B cell (primary cell): ENCODE results near the gene SALL1. TPM values are rescaled to one million over a fixed set of nuclear protein-coding genes. Genes with fewer than 3 reads are reported as not detected.

Experiments used
- ATAC-seq: fragments of 200-7000 bp; cut with Tn5 transposase; one replicate; pipeline ENCODE4 v1.10.0; 2021; ENCODE audit warnings: low read depth, mild to moderate bottlenecking, moderate number of reproducible peaks, moderate library complexity
- CTCF ChIA-PET: fragments of 350-600 bp; sonication (Branson Sonifier 250); formaldehyde crosslinking; loops from one replicate; lab custom pipeline; 2021; ENCODE audit warnings: antibody characterized with exemption, inconsistent platforms; lab: Charles Lee
- POLR2A ChIA-PET: fragments of 350-600 bp; sonication (Branson Sonifier 250); formaldehyde crosslinking; loops from one replicate; lab custom pipeline; 2021; ENCODE audit warnings: antibody characterized with exemption; lab: Charles Lee
- DNase-seq: peaks from one replicate; pipeline ENCODE4 v3.0.0; 2013
- H2AFZ ChIP-seq: 2 replicates; pipeline ENCODE4 v1.6.1; 2012; ENCODE audit warnings: mild to moderate bottlenecking, low read depth, low read length; ENCODE audit not compliant: insufficient read depth, poor library complexity, severe bottlenecking
- H3K27ac ChIP-seq, 2 donors: 1 replicate in 1 of 2; 2 replicates in 1 of 2; pipeline ENCODE4 v1.5.1; 2012 to 2013; ENCODE audit warnings: low read length in 2 of 2, mild to moderate bottlenecking in 2 of 2, moderate library complexity in 1 of 2
- H3K27me3 ChIP-seq, 4 experiments: fragments of 200-600 bp in 1 of 4; sonication (generic) in 1 of 4; replicated peaks in 1 of 4; 1 replicate in 2 of 4; 2 replicates in 2 of 4; pipeline versions ENCODE4 v1.6.1 to v1.7.0; 2013 to 2016; ENCODE audit warnings: low read length in 3 of 4, mild to moderate bottlenecking in 2 of 4, mixed read lengths in 1 of 4, moderate library complexity in 1 of 4; ENCODE audit not compliant: insufficient read depth in 4 of 4, control insufficient read depth in 3 of 4; ENCODE audit errors: control extremely low read depth in 1 of 4
- H3K36me3 ChIP-seq, 2 experiments: replicated peaks in 1 of 2; 1 replicate in 1 of 2; 2 replicates in 1 of 2; pipeline versions ENCODE4 v1.6.1 to v1.7.1; 2013; ENCODE audit warnings: low read length in 1 of 2; ENCODE audit not compliant: insufficient read depth in 2 of 2, control insufficient read depth in 1 of 2; ENCODE audit errors: control extremely low read depth in 1 of 2, extremely low read depth in 1 of 2
- H3K4me1 ChIP-seq, 2 donors: fragments of 200-600 bp in 1 of 2; sonication (generic) in 1 of 2; 1 replicate in 1 of 2; 2 replicates in 1 of 2; pipeline versions ENCODE4 v1.5.1 to v1.6.1; 2013 to 2017; ENCODE audit warnings: low read length in 2 of 2; ENCODE audit not compliant: control insufficient read depth in 2 of 2, insufficient read depth in 2 of 2
- H3K4me2 ChIP-seq: replicated peaks from 2 replicates; pipeline ENCODE3; 2012; ENCODE audit warnings: mild to moderate bottlenecking, low read depth, low read length; ENCODE audit not compliant: poor library complexity, severe bottlenecking
- H3K4me3 ChIP-seq, 5 experiments: fragments of 200-600 bp in 1 of 5; sonication (generic) in 1 of 5; 1 replicate in 3 of 5; 2 replicates in 2 of 5; pipeline versions ENCODE4 v1.5.1 to v1.7.0; 2011 to 2016; ENCODE audit warnings: low read length in 4 of 5, mild to moderate bottlenecking in 4 of 5, low read depth in 2 of 5, control low read depth in 1 of 5, moderate library complexity in 1 of 5; ENCODE audit not compliant: insufficient read depth in 1 of 5; ENCODE audit errors: control extremely low read depth in 1 of 5, extremely low read depth in 1 of 5
- H3K79me2 ChIP-seq: fragments of 200-600 bp; sonication (generic); one replicate; pipeline ENCODE4 v1.6.0; 2016; ENCODE audit warnings: low read length; ENCODE audit not compliant: control insufficient read depth, insufficient read depth
- H3K9ac ChIP-seq: fragments of 200-600 bp; sonication (generic); 2 replicates; pipeline ENCODE4 v1.6.1; 2017; ENCODE audit warnings: mild to moderate bottlenecking, low read length, moderate library complexity
- H3K9me3 ChIP-seq, 3 donors: one replicate each; pipeline versions ENCODE4 v1.6.1 to v1.7.1; 2013; ENCODE audit warnings: low read length in 2 of 3; ENCODE audit not compliant: control insufficient read depth in 2 of 3, insufficient read depth in 1 of 3; ENCODE audit errors: control extremely low read depth in 1 of 3
- H4K20me1 ChIP-seq: 2 replicates; pipeline ENCODE4 v1.6.0; 2012; ENCODE audit warnings: mild to moderate bottlenecking, low read length; ENCODE audit not compliant: insufficient read depth, control insufficient read depth, poor library complexity, severe bottlenecking
- H3K27ac Mint-ChIP-seq: one replicate; pipeline ENCODE4 v1.8.0; 2021; ENCODE audit warnings: mixed read lengths
- H3K27me3 Mint-ChIP-seq: one replicate; pipeline ENCODE4 v1.8.0; 2021; ENCODE audit warnings: mixed read lengths
- H3K4me1 Mint-ChIP-seq: one replicate; pipeline ENCODE4 v1.8.0; 2021; ENCODE audit warnings: mixed read lengths
- H3K4me3 Mint-ChIP-seq: one replicate; pipeline ENCODE4 v1.8.0; 2021; ENCODE audit warnings: mixed read lengths
- H3K9me3 Mint-ChIP-seq: one replicate; pipeline ENCODE4 v1.8.0; 2022; ENCODE audit warnings: mixed read lengths; ENCODE audit not compliant: insufficient read depth
- CTCF ChIP-seq: fragments of 200-600 bp; IDR thresholded peaks from one replicate; pipeline ENCODE4 v1.8.0; 2022; ENCODE audit warnings: antibody characterized with exemption, mild to moderate bottlenecking
- EZH2 ChIP-seq: IDR thresholded peaks from 2 replicates; pipeline ENCODE4 v1.6.1; 2012; ENCODE audit warnings: borderline replicate concordance, low read depth, mild to moderate bottlenecking, moderate library complexity, low read length; ENCODE audit not compliant: insufficient read depth, poor library complexity, severe bottlenecking
- WGBS: methylation state at CpG from one replicate; pipeline ENCODE4 v1.1.5; 2013; ENCODE audit warnings: missing lambda C conversion rate; ENCODE audit not compliant: insufficient coverage; 5-methylcytosine and 5-hydroxymethylcytosine counted together
- intact Hi-C: fragments of 100-400 bp; cut with micrococcal nuclease; formaldehyde crosslinking; loops from one replicate; pipeline ENCODE4 v1.10.0; 2022
- polyA plus RNA-seq: library from polyadenylated mRNA; depleted of rRNA; stranded (reverse); fragments of >200 nt; gene quantifications from 2 replicates; pipeline ENCODE4 v1.2.3, GENCODE V29; 2012
- total RNA-seq, 2 donors: library from RNA; stranded (reverse); fragments of 120-200 nt in 1 of 2; gene quantifications; 1 replicate in 1 of 2; 2 replicates in 1 of 2; pipeline versions ENCODE4 v1.2.3 to v1.2.4, GENCODE V29; 2013 to 2022

SALL1 gene
- total and polyA plus RNA-seq, 2 donors (not counting 1 experiment from before 2014, with no cell fraction given), result not detected

- ChIA-PET POLR2A (no interaction called here), CTCF (no interaction called here)
- no peak overlapping the region for H3K9ac ChIP-seq
- no peak overlapping the region for H2AFZ ChIP-seq
- H3K9me3 ChIP-seq, result peaks cover 0 to 27% (median 0%) of the 10 kb centered on the region in 3 donors
- intact Hi-C loops, result no loop called here
- no peaks in the 10 kb centered on the region for H3K4me1 ChIP-seq
- H3K79me2 ChIP-seq, result no peaks in the 10 kb centered on the region
- WGBS, result 95% methylated on average over 21 of the region's 21 CpGs
- TF ChIP-seq EZH2, result no peak
- TF ChIP-seq CTCF, result no peak
- Mint-ChIP-seq H3K4me3 (no peak overlapping the region), H3K4me1 (no peaks in the 10 kb centered on the region), H3K27me3 (peaks cover 20% of the 10 kb centered on the region), H3K9me3 (no peaks in the 10 kb centered on the region), H3K27ac (no peak overlapping the region)
- no peak for DNase-seq
- no peak overlapping the region for H3K4me2 ChIP-seq
- H3K27ac ChIP-seq, result no peak overlapping the region
- no peak for ATAC-seq
- no peak overlapping the region for H3K4me3 ChIP-seq
- no peaks in the 10 kb centered on the region for H4K20me1 ChIP-seq
- H3K27me3 ChIP-seq, result peaks cover 0 to 3% (median 0%) of the 10 kb centered on the region in 4 experiments
- H3K36me3 ChIP-seq, result no peaks in the 10 kb centered on the region
Observed at GRCh38 chr16:51141541-51141940, 9.5 kb downstream of the SALL1 start.

GRCh38 chr16:51141106-51141505 is 10.0 kb downstream of the SALL1 start:
- Histone ChIP-seq H3K79me2 (no peaks in the 10 kb centered on the region), H3K36me3 (no peaks in the 10 kb centered on the region), H3K27ac (no peak overlapping the region), H3K9ac (no peak overlapping the region), H3K4me3 (no peak overlapping the region), H2AFZ (no peak overlapping the region), H4K20me1 (no peaks in the 10 kb centered on the region), H3K4me1 (no peaks in the 10 kb centered on the region), H3K4me2 (no peak overlapping the region), H3K9me3 (peaks cover 0 to 27% (median 0%) of the 10 kb centered on the region in 3 donors), H3K27me3 (no peaks in the 10 kb centered on the region)
- intact Hi-C loops, result no loop called here
- no peak for ATAC-seq
- DNase-seq, result no peak
- no peaks in the 10 kb centered on the region for H3K4me1 Mint-ChIP-seq
- ChIA-PET POLR2A (no interaction called here), CTCF (no interaction called here)
- H3K27me3 Mint-ChIP-seq, result peaks cover 18% of the 10 kb centered on the region
- TF ChIP-seq CTCF (no peak), EZH2 (no peak)
- no peaks in the 10 kb centered on the region for H3K9me3 Mint-ChIP-seq
- H3K27ac Mint-ChIP-seq, result no peak overlapping the region
- H3K4me3 Mint-ChIP-seq, result no peak overlapping the region
- WGBS, result 95% methylated on average over 9 of the region's 9 CpGs
